Nucleus accumbens (tissue), 56 donors: ENCODE results near the gene STARD10.
A peak's percentile ranks its signal among the peaks of the same experiment; 100 is the strongest.
"Not testable (repeated sequence)": the region's sequence is repeated elsewhere in the genome, so short reads cannot be mapped to it uniquely, and the experiment has no call there.

ENCODE experiments used
- DNase-seq, 56 donors: peaks; one replicate each; lab custom pipeline; 2025; lab: John Stamatoyannopoulos, UW

Gene STARD10

DNA sequence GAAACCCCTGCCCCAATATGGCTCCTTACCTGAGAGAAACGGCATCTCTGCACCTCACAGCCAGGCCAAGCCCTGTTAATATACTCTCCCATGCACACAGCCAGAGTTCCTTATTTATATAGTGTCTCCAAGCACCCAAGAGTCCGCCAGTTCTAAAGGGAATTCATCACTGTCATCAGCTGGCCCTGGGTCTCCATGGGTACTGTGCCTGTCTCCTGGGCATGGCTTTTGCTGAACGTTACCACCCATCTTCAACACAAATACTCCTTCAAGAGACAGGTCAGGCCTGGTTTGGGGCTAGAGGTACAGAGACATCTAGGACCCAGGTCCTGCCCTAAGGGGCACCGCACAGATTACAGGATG, 18.7 kb upstream of the STARD10 start:
- DNase-seq, result no peak

DNA sequence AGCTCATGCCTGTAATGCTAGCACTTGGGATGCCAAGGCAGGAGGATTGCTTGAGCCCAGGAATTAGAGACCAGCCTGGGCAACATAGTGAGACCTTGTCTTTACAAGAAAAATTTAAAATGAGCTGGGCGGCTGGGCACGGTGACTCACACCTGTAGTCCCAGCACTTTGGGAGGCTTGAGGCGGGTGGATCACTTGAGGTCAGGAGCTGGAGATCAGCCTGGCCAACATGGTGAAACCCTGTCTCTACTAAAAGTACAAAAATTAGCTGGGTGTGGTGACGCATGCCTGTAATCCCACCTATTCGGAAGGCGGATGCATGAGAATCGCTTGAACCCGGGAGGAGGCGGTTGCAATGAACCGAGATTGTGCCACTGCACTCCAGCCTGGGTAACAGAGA, 17.8 kb upstream of the STARD10 start:
- DNase-seq, result not testable (repeated sequence)

DNA sequence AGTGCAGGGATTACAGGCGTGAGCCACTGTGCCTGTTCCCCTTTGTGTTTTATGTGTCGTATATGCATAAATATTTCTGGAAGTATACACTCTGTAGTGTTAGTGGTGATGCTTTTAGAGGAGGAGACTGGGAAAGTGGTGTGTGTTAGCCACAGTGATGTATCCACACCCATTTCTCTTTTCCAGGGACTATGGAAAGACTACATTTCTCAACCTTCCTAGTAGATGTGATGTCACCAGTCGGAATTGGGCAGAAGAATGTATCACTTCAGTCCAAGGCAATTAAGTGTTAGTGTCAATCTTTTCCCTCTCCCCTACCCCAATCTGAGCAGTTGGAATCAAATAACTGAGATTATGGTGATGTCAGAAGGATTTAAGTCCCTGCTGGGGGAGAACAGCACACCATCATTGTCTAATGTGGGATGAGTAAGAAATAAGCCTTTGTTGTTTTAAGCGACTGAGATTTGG, 14.5 kb upstream of the STARD10 start:
- no peak for DNase-seq

DNA sequence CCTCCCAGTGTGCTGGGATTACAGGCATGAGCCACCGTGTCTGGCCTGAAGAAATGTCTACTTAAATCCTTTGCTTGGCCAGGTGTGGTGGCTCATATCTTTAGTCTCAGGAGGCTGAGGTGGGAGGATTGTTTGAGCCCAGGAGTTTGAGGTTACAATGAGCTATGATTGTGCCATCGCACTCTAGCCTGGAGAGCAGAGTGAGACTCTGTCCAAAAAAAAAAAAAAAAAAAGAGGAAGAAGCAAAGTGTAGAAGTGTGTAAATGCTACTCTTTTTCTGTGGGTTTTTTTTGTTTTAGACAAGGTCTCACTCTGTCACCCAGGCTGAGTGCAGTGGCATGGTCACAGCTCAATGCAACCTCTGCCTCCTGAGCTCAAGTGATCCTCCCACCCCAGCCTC, 13.9 kb upstream of the STARD10 start:
- no peak for DNase-seq

DNA sequence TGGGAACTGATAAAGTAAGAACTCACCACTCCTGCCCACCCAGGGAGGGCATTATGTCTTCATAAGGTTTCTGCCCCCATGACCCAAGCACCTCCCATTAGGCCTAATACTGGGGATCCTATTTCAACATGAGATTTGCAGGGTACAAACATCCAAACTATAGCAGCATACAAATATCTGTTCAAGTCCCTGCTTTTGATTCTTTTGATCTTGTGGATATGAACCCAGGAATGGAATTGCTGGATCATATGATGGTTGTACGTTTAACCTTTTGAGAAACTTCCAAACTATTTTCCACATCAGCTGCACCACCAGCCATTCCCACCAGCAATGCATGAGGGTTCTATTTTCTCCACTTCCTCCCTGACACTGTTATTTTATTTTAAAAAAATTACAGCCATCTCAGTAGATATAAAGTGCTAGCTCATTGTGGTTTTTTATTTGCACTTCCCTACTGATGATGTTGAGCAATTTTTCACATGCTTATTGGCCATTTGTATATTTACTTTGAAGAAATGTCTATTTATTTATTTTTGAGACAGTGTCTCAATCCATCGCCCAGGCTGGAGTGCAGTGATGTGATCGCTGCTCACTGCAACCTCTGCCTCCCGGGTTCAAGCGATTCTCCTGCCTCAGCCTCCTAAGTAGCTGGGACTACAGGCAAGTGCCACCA, 13.3 kb upstream of the STARD10 start:
- no peak for DNase-seq

DNA sequence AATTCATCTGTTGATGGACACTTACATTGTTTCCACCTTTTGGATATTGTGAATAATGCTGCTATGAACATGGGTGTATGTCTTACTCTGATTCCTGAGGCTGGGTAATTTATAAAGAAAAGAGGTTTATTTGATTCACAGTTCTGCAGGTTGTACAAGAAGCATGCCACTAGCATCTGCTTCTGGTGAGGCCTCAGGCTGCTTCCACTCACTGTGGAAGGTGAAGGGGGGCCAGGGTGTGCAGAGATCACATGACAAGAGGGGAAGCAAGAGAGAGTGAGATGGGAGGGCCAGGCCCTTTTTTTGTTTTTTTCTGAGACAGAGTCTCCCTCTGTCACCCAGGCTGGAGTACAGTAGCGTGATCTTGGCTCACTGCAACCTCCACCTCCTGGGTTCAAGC, 12.5 kb upstream of the STARD10 start:
- not testable (repeated sequence) for DNase-seq

DNA sequence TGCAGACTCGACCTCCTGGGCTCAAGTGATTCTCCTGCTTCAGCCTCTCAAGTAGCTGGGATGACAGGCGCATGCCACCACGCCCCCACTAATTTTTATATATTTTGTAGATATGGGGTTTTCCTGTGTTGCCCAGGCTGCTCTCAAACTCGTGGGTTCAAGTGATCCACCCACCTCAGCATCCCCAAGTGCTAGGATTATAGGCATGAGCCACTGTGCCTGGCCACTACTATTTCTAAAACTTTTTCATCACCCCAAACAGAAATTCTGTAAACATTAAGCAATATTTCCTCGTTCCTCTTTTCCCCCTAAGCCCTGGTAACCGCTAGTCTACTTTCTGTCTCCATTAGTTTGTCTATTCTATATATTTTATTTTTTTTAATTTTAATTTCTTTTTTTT, 11.4 kb upstream of the STARD10 start:
- no peak for DNase-seq

DNA sequence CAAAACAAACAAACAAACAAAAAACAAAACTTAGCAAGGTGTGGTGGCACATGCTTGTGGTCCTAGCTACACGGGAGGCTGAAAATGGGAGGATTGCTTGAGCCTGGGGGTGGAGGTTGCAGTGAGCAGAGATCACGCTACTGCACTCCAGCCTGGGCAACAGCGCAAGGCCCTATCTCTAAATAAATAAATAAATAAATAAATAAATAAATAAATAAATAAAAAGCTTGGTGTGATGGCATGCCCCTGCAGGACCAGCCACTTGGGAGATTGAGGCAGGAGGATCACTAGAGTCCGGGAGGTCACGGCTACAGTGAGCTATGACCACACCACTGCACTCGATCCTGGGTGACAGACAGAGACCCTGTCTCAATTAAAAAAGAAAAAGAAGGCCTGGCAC, 9.0 kb upstream of the STARD10 start:
- no peak for DNase-seq

DNA sequence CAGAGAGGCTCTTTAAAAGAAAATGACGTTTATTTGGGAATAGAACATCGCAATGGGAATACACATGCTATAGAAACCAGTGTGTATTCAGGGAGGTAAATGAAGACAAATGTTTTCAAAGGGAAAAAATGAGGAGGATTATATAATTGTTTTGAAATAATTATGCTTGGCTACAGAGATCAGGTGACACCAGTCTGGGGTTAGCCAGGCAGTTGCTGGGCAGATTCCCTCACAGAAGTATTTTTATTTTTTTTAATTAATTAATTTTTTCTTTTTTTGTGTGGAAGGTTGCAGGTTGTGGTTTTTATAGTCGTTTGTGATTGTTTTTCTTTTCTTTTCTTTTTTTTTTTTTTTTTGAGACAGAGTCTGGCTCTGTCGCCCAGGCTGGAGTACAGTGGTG, 5.6 kb upstream of the STARD10 start:
- no peak for DNase-seq

DNA sequence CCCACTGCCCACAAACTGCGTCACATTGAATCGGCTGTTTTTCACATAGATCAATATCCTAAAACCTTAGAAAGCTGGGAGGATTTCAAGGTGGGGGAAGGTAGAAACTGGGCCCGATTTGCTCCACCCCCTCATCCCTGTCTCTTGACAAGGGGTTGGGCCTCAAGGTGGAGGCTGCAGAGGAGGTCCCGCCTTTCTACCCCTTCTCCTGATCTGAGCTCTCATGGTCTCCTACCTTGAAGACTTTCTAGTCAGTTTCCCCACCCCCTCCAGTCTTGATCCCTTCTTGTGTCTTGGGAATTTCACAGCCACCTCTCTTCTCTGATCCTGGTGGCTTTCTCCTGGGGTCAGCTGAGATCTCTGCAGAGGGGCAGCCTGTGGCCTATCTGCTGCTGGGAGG, 4.5 kb upstream of the STARD10 start:
- no peak for DNase-seq

DNA sequence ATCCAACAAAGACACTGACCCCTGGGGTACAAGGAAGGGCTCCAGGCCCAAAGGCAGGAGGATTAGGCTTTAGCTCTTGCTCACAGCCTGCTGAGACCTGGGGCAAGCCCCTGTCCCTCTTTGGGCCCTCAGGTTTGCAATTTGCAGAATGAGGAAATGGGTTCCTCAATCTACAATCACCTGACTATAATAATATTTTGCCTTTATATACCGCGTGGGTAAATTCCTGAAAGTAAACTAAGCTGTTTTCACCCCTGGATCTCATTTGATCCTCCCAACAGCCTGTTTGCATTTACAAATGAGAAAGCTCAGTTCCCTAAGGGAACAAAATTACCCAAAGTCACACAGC, 797 bp downstream of the STARD10 start:
- DNase-seq, result no peak

DNA sequence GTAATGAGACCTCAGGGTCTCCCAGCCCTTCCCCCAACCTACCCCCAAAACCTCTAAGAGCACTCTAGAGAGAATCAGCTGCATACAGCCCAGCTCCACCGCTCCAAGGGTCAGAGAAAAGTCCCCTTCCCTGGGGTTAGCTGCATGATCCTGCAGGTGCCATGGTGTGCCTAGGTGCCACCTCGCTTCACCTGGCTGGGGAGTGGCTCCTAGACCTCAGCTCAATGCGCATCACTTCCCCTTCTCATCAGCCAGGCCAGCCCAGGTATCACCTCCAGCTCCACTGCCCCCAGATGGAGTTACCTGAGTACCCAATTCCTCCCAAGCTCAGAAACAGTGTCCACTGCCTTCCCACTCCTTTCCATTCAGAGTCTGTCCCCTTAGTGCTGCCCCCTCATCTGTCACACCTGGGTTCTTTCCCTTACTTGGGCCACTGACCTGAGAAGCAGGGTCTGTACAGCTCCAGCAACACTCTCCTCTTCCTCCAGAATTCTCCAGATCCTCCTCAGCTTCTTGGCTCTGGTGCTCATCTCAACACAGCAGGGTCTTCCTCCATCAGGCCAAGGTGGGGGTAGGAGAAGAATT, 1.3 kb downstream of the STARD10 start:
- DNase-seq, result no peak

DNA sequence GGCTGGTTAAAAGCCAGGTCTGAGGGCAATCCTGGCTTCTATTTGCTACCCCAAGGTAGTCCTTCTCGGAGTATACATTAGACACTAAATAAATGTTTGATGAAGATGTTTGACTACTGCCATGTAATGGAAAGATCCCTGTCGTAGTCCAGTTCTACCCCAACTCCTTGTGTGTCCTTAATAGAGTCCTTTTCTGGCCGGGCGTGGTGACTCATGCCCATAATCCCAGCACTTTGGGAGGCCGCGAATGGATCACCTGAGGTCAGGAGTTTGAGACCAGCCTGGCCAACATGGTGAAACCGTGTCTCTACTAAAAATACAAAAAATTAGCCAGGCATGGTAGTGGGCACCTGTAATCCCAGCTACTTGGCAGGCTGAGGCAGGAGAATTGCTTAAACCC, 2.6 kb downstream of the STARD10 start:
- not testable (repeated sequence) for DNase-seq

DNA sequence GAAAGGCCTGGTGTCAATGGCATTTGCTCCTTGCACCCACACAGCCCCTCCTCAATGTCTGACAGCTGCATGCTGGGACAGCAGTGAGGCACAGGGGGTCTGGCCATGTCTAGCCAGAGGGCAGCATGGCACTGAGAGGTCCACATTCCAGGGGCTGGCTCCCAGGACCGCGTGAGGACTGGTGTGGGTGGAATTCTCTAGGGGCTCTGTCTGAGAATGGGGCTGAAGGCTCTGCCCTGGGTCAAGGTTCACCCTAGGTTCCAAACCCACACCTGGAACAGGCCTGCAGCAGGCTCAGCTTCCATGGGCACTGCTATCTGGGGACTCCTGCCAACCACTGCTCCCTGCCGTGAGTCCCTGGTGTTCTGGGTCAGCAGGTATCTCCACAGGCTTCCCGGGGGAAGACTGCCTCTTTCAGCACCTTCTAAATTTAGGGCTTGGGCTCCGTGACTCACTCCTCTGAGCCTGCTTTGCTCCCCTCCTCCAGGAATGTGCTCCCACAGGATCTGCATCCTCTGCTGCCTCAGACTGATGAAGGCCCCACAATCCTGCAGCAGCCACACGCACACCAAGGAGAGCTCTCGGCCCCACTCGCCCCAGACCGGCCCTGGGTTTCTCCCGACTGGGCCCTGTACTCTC, 4.2 kb downstream of the STARD10 start:
- peak in 27 of 56 donors; percentile 9 to 81 (median 47) for DNase-seq

DNA sequence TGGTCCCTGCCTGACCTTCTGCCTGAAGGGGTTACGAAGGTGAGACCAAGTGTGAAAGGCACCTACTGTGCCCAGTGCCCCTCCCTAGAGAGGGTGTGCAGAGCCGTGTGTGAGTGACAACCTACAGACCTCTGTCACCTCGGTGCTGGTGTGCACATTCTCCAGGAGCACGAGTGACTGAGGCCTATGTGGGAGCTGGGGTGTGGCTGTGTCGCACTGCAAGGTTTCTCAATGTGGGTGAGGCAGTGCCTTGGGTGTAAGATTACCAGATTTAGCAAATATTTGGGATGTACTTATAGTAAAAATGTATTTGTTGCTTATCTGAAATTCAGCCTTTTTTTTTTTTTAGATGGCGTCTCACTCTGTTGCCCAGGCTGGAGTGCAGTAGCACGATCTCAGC, 5.6 kb downstream of the STARD10 start:
- peak in 15 of 56 donors; percentile 24 to 66 (median 41) for DNase-seq

DNA sequence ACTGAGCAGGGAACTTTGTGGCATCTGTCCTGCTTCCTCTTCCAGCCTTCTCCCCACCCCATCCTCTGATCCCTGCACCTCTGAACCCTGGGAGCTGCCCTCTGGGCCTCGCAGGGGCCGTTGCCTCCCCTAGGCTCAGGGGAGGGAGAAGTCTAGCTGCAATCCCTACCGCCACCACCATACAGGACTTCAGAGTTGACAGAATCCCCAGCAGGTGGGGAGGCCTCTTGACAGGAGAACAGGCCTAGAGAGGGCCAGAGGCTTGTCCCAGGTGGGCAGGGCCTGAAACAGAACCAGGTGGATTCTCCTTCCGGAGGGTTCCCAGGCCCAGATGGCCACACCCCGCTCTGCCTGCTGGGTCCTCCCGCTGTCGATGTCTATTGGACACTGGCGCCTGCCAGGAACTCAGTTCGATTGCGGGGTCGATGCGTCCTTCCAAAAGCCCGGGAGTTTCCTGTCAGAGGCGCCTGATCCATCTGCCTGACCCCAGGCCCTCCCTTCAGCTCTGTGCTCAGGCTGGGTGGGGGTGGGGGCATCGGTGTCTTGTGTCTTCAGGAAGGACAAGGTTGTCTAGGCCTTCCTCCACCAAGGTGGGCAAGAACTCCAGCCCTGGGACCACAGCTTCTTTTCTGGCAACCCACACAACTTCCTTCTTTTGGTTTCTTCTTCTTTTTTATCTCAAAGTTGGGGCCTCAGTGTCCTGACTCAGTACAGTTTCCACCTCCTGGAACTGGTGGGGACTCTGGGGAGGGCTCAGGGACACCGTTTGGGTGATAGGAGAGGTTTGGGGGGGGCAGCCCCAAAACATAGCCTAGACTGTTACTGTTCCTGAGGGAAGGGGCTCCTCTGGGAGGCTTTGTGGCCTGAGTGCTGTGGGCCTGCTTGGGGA, 6.4 kb downstream of the STARD10 start:
- DNase-seq, result no peak

DNA sequence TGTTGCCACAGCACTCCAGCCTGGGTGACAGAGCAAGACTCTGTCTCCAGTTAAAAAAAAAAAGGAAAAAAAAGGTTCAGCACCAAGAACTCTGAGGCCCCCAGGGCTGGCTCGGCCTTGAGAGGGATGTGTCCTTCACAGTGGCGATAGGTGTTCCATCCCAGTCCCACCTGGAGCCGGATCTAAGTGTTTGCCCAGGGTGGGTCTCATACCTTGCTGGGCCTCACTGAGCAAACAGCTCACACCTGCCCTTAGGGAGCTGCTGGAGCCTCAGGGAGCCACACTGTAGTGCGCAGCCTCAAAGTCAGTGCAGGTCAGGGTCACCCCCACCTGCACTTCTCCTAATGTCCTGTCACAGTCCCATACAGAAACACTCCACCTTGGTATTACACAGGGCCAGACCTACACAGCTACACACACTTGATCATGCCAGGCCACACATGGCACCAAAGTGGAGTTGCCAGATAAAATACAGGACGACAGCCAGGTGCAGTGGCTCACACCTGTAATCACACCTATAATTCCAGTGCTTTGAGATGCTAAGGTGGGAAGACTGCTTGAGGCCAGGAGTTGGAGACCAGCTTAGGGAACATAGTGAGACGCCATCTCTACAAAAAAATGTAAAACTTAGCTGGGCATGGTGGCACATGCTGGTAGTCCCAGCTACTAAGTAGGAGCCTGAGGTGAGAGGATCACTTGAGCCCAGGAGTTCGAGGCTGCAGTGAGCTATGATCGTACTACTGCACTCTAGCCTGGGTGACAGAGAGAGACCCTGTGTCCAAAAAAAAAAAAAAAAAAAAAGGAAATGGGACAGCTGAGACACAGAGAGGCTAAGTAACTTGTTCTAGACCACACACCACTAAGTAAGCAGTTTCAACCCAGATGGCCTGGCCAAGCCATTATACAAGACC, 7.3 kb downstream of the STARD10 start:
- DNase-seq, result no peak

DNA sequence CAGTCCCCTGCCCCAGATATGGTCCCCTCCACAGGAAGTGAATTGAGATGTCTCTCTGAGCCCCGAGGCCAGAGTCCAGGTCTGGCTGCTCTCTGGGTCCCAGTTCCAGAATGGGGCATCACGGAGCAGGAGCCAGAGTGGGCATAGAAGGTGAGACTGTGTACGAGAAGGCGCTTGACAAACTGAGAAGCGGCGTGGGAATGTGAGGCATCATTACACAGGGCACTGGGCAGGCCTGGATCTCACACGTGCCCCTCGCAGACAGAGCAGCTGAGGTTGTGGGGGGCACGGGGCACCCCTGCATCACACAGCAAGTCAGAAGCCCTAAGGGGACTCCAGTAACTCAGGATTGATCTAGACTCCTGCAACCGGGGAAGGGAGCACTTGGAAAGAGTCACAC, 9.2 kb downstream of the STARD10 start:
- DNase-seq, result no peak

DNA sequence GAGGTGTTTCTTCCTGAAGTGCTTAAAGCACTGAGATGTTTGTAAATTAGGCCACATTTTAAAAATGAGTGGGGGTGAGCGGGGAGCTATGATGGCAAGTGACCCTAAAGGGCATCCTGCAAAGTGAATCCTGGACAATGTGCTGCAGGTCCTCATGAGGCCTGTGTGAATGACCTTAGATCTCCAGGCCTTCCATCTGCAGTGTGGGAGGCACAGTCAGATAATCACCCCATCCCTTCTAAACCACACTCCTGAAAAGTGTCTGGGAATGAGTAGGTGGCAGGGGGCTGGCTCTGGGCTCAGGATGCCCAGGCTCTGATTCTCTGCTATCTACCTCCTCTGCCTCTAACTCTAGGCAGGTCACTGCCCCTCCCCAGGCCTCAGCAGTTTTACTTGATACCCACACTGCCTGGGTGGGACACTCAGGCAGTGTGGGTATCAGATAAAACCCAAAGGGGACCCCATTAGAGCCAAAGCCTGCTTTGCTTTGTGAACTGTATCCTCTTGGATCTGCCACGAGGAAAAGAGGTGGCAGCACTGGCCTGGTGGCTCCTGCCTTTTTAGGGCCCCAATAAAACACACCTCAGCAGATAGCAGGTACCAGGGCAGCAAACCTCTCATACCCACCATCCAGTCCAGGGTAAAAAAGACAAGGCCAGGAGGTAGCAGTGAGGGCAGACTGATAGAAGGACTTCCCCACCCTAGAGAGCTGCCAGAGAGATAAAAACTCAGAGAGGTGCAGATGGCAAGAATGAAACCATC, 10.5 kb downstream of the STARD10 start:
- DNase-seq, result no peak
